Panc1 (cell line): ENCODE measurements around the gene NCAPD3. TPM values are rescaled to one million over a fixed set of nuclear protein-coding genes. Genes with fewer than 3 reads are reported as not detected.

Experiments
- ATAC-seq: fragments of 200-7000 bp; cut with Tn5 transposase; 2 replicates; pipeline ENCODE4 v1.9.1; 2020; ENCODE audit warnings: mild to moderate bottlenecking, moderate library complexity
- BruUV-seq: library from RNA; stranded (reverse); fragments of 400-500 nt; replicated peaks from 2 replicates; lab custom pipeline; 2021; lab: Mats Ljungman, UMichigan
- CTCF ChIA-PET: fragments of 300-600 bp; sonication (Branson Sonifier 250); formaldehyde crosslinking; loops from one replicate; lab custom pipeline; 2022; ENCODE audit warnings: antibody characterized with exemption; lab: Charles Lee
- POLR2A ChIA-PET: fragments of 300-600 bp; sonication (Branson Sonifier 250); formaldehyde crosslinking; loops from one replicate; lab custom pipeline; 2022; ENCODE audit warnings: antibody characterized with exemption; lab: Charles Lee
- DNase-seq: peaks from one replicate; pipeline ENCODE4 v3.0.0-alpha.2; 2010; ENCODE audit warnings: low read depth, low spot score
- H3K27ac ChIP-seq: 2 replicates; pipeline ENCODE4 v1.5.1; 2011; ENCODE audit warnings: mild to moderate bottlenecking, low read length, inconsistent platforms
- H3K27me3 ChIP-seq: fragments of 200-500 bp; sonication (Bioruptor generic); 2 replicates; pipeline ENCODE4 v1.6.0; 2014; ENCODE audit warnings: low read length, inconsistent platforms; ENCODE audit not compliant: control insufficient read depth, insufficient read depth
- H3K36me3 ChIP-seq: fragments of 200-500 bp; sonication (Bioruptor generic); 2 replicates; pipeline ENCODE4 v1.5.1; 2014; ENCODE audit warnings: inconsistent platforms, mild to moderate bottlenecking, low read length, moderate library complexity; ENCODE audit not compliant: control insufficient read depth, insufficient read depth
- H3K4me1 ChIP-seq: 2 replicates; pipeline ENCODE4 v1.5.1; 2011; ENCODE audit warnings: inconsistent platforms, mild to moderate bottlenecking, low read length, moderate library complexity; ENCODE audit not compliant: control insufficient read depth, insufficient read depth
- H3K4me3 ChIP-seq, 2 experiments: 2 replicates each; pipeline ENCODE4 v1.5.1; 2011 to 2012; ENCODE audit warnings: low read depth in 2 of 2, low read length in 2 of 2, mild to moderate bottlenecking in 2 of 2, inconsistent platforms in 1 of 2, moderate library complexity in 1 of 2
- H3K9me3 ChIP-seq: fragments of 200-500 bp; sonication (Bioruptor generic); 2 replicates; pipeline ENCODE4 v1.5.1; 2014; ENCODE audit warnings: low read depth, mild to moderate bottlenecking, inconsistent platforms, low read length, moderate library complexity; ENCODE audit not compliant: control insufficient read depth, insufficient read depth
- POLR2AphosphoS5 ChIP-seq: IDR thresholded peaks from 2 replicates; pipeline ENCODE4 v1.6.1; 2012; ENCODE audit warnings: mild to moderate bottlenecking, low read depth, low read length, moderate library complexity
- SIN3A ChIP-seq: IDR thresholded peaks from 2 replicates; pipeline ENCODE4 v1.6.1; 2012; ENCODE audit warnings: low read depth, mild to moderate bottlenecking, low read length, moderate library complexity, borderline replicate concordance; ENCODE audit not compliant: insufficient read depth
- TCF7L2 ChIP-seq: IDR thresholded peaks from 2 replicates; pipeline ENCODE4 v1.6.1; 2011; ENCODE audit warnings: mild to moderate bottlenecking, low read depth, low read length, inconsistent platforms
- in situ Hi-C: cut with HindIII; loops from 2 replicates; pipeline ENCODE4 v1.10.0; 2016; ENCODE audit warnings: low sequenced_read_pairs, low pct_unique_long_range_greater_than_20kb
- intact Hi-C: fragments of 100-400 bp; cut with micrococcal nuclease; formaldehyde crosslinking; loops from one replicate; pipeline ENCODE4 v1.10.0; 2022; ENCODE audit not compliant: unreplicated experiment
- total RNA-seq: library from RNA; stranded (reverse); gene quantifications from one replicate; pipeline ENCODE4 v1.2.1, GENCODE V29; 2021; ENCODE audit not compliant: unreplicated experiment
- TF ChIP-seq, protein P1 (sequence below), 2 experiments: IDR thresholded peaks; 2 replicates each; pipeline ENCODE4 v1.6.1; 2011 to 2012; ENCODE audit warnings: low read depth in 2 of 2, control low read depth in 1 of 2, low read length in 1 of 2, mild to moderate bottlenecking in 1 of 2, moderate library complexity in 1 of 2; ENCODE audit not compliant: insufficient read depth in 1 of 2
- TF ChIP-seq, protein P2 (sequence below): fragments of 450-650 bp; IDR thresholded peaks from 2 replicates; pipeline ENCODE4 v1.5.1; 2017; ENCODE audit warnings: mild to moderate bottlenecking

The NCAPD3 gene
- total RNA-seq, 1 experiment from 2014 or later, result 75.9 TPM

DNA sequence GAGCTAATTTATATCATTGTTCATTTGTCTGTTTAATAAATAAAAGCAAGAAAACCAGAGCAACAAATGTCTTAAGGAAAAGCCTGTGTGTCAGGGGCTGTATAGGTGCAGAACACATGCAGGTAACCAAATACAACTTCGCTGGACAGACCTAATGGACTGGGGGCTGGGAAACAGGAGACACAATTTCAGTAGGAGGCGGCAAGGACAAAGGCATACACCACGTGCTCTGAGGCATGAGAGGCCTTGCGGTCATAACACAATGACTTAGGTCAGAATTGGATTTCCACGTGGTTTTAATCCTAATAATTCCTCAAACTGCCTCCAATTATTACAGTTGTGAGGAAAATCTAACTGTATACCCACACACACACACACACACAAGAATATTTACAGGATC is 43.7 kb upstream of the NCAPD3 start:
- in situ Hi-C loops (no loop called here), intact Hi-C loops (no loop called here)
- no peaks in the 10 kb centered on the region; the same call in 1 of the 2 replicates for H3K36me3 ChIP-seq
- BruUV-seq, result no TSS peak
- H3K9me3 ChIP-seq, result no peaks in the 10 kb centered on the region
- H3K27me3 ChIP-seq, result 0 out of 2 replicates have a peak, but pooled peaks cover 4% of the 10 kb centered on the region
- H3K27ac ChIP-seq, result no peak overlapping the region
- DNase-seq (no peak), ATAC-seq (no peak)
- H3K4me1 ChIP-seq, result no peaks in the 10 kb centered on the region
- H3K4me3 ChIP-seq, result no peak overlapping the region
- ChIA-PET POLR2A (no interaction called here), CTCF (no interaction called here)
- TF ChIP-seq, protein P1, sequence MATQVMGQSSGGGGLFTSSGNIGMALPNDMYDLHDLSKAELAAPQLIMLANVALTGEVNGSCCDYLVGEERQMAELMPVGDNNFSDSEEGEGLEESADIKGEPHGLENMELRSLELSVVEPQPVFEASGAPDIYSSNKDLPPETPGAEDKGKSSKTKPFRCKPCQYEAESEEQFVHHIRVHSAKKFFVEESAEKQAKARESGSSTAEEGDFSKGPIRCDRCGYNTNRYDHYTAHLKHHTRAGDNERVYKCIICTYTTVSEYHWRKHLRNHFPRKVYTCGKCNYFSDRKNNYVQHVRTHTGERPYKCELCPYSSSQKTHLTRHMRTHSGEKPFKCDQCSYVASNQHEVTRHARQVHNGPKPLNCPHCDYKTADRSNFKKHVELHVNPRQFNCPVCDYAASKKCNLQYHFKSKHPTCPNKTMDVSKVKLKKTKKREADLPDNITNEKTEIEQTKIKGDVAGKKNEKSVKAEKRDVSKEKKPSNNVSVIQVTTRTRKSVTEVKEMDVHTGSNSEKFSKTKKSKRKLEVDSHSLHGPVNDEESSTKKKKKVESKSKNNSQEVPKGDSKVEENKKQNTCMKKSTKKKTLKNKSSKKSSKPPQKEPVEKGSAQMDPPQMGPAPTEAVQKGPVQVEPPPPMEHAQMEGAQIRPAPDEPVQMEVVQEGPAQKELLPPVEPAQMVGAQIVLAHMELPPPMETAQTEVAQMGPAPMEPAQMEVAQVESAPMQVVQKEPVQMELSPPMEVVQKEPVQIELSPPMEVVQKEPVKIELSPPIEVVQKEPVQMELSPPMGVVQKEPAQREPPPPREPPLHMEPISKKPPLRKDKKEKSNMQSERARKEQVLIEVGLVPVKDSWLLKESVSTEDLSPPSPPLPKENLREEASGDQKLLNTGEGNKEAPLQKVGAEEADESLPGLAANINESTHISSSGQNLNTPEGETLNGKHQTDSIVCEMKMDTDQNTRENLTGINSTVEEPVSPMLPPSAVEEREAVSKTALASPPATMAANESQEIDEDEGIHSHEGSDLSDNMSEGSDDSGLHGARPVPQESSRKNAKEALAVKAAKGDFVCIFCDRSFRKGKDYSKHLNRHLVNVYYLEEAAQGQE (IDR thresholded peaks at IDR 0.05; ENCODE audit: insufficient read depth in 1 of 2, low read depth in 2 of 2, low read length in 1 of 2), result no peak
- TF ChIP-seq TCF7L2 (no peak), POLR2AphosphoS5 (no peak), SIN3A (no peak)
- TF ChIP-seq, protein P2, sequence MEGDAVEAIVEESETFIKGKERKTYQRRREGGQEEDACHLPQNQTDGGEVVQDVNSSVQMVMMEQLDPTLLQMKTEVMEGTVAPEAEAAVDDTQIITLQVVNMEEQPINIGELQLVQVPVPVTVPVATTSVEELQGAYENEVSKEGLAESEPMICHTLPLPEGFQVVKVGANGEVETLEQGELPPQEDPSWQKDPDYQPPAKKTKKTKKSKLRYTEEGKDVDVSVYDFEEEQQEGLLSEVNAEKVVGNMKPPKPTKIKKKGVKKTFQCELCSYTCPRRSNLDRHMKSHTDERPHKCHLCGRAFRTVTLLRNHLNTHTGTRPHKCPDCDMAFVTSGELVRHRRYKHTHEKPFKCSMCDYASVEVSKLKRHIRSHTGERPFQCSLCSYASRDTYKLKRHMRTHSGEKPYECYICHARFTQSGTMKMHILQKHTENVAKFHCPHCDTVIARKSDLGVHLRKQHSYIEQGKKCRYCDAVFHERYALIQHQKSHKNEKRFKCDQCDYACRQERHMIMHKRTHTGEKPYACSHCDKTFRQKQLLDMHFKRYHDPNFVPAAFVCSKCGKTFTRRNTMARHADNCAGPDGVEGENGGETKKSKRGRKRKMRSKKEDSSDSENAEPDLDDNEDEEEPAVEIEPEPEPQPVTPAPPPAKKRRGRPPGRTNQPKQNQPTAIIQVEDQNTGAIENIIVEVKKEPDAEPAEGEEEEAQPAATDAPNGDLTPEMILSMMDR, result no peak

DNA sequence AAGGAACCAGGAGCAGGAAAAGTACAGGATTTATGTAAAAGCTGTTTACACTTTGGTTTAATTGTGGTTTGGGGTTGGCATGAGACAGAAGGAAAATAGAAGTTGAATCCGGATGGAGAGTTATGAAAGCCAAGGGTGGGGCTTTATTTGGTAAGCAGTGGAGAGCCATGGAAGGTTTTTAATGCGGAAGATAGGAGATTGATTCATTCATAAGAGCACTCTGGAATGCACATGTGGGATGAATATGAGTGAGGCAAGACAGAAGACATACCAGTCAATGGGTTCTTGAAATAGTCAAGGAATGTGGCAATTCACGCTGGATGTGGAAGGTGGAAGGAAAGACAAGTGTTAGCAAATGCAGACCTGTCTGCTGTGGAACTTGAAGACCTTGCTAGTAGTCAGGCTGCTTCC is 43.1 kb upstream of the NCAPD3 start:
- no peaks in the 10 kb centered on the region for H3K9me3 ChIP-seq
- TF ChIP-seq, protein P2, result no peak
- TF ChIP-seq TCF7L2, result no peak
- TF ChIP-seq SIN3A, result no peak
- TF ChIP-seq, protein P1 (IDR thresholded peaks at IDR 0.05; ENCODE audit: insufficient read depth in 1 of 2, low read depth in 2 of 2, low read length in 1 of 2), result no peak
- no peak for TF ChIP-seq POLR2AphosphoS5
- ATAC-seq (no peak), DNase-seq (no peak)
- POLR2A ChIA-PET, result interaction anchor here (0.6 kb wide), 1 partner anchor 137 kb away, joined by 3 read pairs; no protein-coding TSS in a partner anchor
- in situ Hi-C loops, result no loop called here
- no peak overlapping the region for H3K27ac ChIP-seq
- no peaks in the 10 kb centered on the region for H3K4me1 ChIP-seq
- no peaks in the 10 kb centered on the region; the same call in 1 of the 2 replicates for H3K36me3 ChIP-seq
- BruUV-seq, result no TSS peak
- no peak overlapping the region for H3K4me3 ChIP-seq
- 0 out of 2 replicates have a peak, but pooled peaks cover 4% of the 10 kb centered on the region for H3K27me3 ChIP-seq
- CTCF ChIA-PET, result no interaction called here
- intact Hi-C loops, result no loop called here
